Natural killer cell treated with Interleukin-12 subunit alpha and Interleukin-12 subunit beta and Interleukin-15 and Interleukin-18, amount 100 ng/mL, for 72 hours (primary cell): ENCODE results near the gene PABPN1L. TPM values are rescaled to one million over a fixed set of nuclear protein-coding genes. Genes with fewer than 3 reads are reported as not detected.

Source experiments
- ATAC-seq, 2 donors: fragments of 150-1000 bp; cut with Tn5 transposase in 1 of 2; sonication (Bioruptor Pico), chemical (Tn5 transposase) in 1 of 2; 2 replicates each; pipeline ENCODE4 v1.10.0; 2021
- DNase-seq: peaks from one replicate; pipeline ENCODE4 v3.0.0; 2022; ENCODE audit warnings: low spot score
- H3K27ac Mint-ChIP-seq, 2 donors: 1 replicate in 1 of 2; 2 replicates in 1 of 2; pipeline ENCODE4 v1.8.0; 2022; ENCODE audit warnings: mixed read lengths in 2 of 2, mild to moderate bottlenecking in 1 of 2, moderate library complexity in 1 of 2
- H3K27me3 Mint-ChIP-seq, 2 donors: 1 replicate in 1 of 2; 2 replicates in 1 of 2; pipeline ENCODE4 v1.8.0; 2022; ENCODE audit warnings: mixed read lengths in 2 of 2
- H3K36me3 Mint-ChIP-seq: one replicate; pipeline ENCODE4 v1.8.0; 2022; ENCODE audit warnings: mixed read lengths
- H3K4me1 Mint-ChIP-seq, 2 donors: 1 replicate in 1 of 2; 2 replicates in 1 of 2; pipeline ENCODE4 v1.8.0; 2022; ENCODE audit warnings: low read depth in 2 of 2, mixed read lengths in 2 of 2, mild to moderate bottlenecking in 1 of 2
- H3K4me3 Mint-ChIP-seq: one replicate; pipeline ENCODE4 v1.8.0; 2022; ENCODE audit warnings: mixed read lengths
- H3K9me3 Mint-ChIP-seq: 2 replicates; pipeline ENCODE4 v1.8.0; 2022; ENCODE audit warnings: mixed read lengths
- total RNA-seq, 2 donors: library from RNA; stranded (reverse); gene quantifications; one replicate each; pipeline ENCODE4 v1.2.3, GENCODE V29; 2022

The PABPN1L gene
- total RNA-seq, 2 donors from 2014 or later: not detected

GRCh38 chr16:88883946-88884345 is 17.5 kb upstream of the PABPN1L start:
- H3K9me3 Mint-ChIP-seq: no peaks in the 10 kb centered on the region
- peaks cover 0 to 5% of the 10 kb centered on the region in 2 donors for H3K4me1 Mint-ChIP-seq
- ATAC-seq: no peak
- H3K4me3 Mint-ChIP-seq: no peak overlapping the region
- no peaks in the 10 kb centered on the region for H3K36me3 Mint-ChIP-seq
- H3K27me3 Mint-ChIP-seq: no peaks in the 10 kb centered on the region
- no peak for DNase-seq
- no peak overlapping the region for H3K27ac Mint-ChIP-seq

- Mint-ChIP-seq H3K4me3 (no peak overlapping the region), H3K4me1 (peaks cover 0 to 5% of the 10 kb centered on the region in 2 donors), H3K36me3 (no peaks in the 10 kb centered on the region), H3K27me3 (no peaks in the 10 kb centered on the region), H3K9me3 (no peaks in the 10 kb centered on the region), H3K27ac (no peak overlapping the region)
- DNase-seq: no peak
- ATAC-seq: no peak
Observed at GRCh38 chr16:88883117-88883895, 16.8 kb upstream of the PABPN1L start.

- Mint-ChIP-seq H3K4me3 (no peak overlapping the region), H3K9me3 (no peaks in the 10 kb centered on the region), H3K36me3 (no peaks in the 10 kb centered on the region), H3K27me3 (no peaks in the 10 kb centered on the region), H3K27ac (no peak overlapping the region), H3K4me1 (peaks cover 0 to 5% of the 10 kb centered on the region in 2 donors)
- ATAC-seq (no peak), DNase-seq (no peak)
Observed at GRCh38 chr16:88882358-88883030, 16.0 kb upstream of the PABPN1L start.

- no peak overlapping the region for H3K27ac Mint-ChIP-seq
- H3K4me1 Mint-ChIP-seq: peaks cover 0 to 5% of the 10 kb centered on the region in 2 donors
- no peaks in the 10 kb centered on the region for H3K27me3 Mint-ChIP-seq
- H3K9me3 Mint-ChIP-seq: no peaks in the 10 kb centered on the region
- ATAC-seq (no peak), DNase-seq (no peak)
- no peak overlapping the region for H3K4me3 Mint-ChIP-seq
- no peaks in the 10 kb centered on the region for H3K36me3 Mint-ChIP-seq
Observed at GRCh38 chr16:88881675-88882357, 15.4 kb upstream of the PABPN1L start.

- H3K4me1 Mint-ChIP-seq: peaks cover 0 to 5% of the 10 kb centered on the region in 2 donors
- ATAC-seq (no peak), DNase-seq (no peak)
- H3K36me3 Mint-ChIP-seq: no peaks in the 10 kb centered on the region
- no peaks in the 10 kb centered on the region for H3K9me3 Mint-ChIP-seq
- H3K27ac Mint-ChIP-seq: no peak overlapping the region
- H3K27me3 Mint-ChIP-seq: no peaks in the 10 kb centered on the region
- no peak overlapping the region for H3K4me3 Mint-ChIP-seq
Observed at GRCh38 chr16:88881007-88881615, 14.7 kb upstream of the PABPN1L start.

GRCh38 chr16:88880226-88881006 is 14.0 kb upstream of the PABPN1L start:
- no peak overlapping the region for H3K4me3 Mint-ChIP-seq
- DNase-seq: no peak
- no peak overlapping the region for H3K27ac Mint-ChIP-seq
- H3K27me3 Mint-ChIP-seq: no peaks in the 10 kb centered on the region
- no peak for ATAC-seq
- no peaks in the 10 kb centered on the region for H3K9me3 Mint-ChIP-seq
- H3K4me1 Mint-ChIP-seq: peaks cover 0 to 5% of the 10 kb centered on the region in 2 donors
- H3K36me3 Mint-ChIP-seq: no peaks in the 10 kb centered on the region

- peaks cover 0 to 5% of the 10 kb centered on the region in 2 donors for H3K4me1 Mint-ChIP-seq
- no peaks in the 10 kb centered on the region for H3K27me3 Mint-ChIP-seq
- DNase-seq: no peak
- H3K9me3 Mint-ChIP-seq: no peaks in the 10 kb centered on the region
- no peaks in the 10 kb centered on the region for H3K36me3 Mint-ChIP-seq
- H3K4me3 Mint-ChIP-seq: no peak overlapping the region
- no peak overlapping the region for H3K27ac Mint-ChIP-seq
- no peak for ATAC-seq
Observed at GRCh38 chr16:88879788-88880055, 13.3 kb upstream of the PABPN1L start.

GRCh38 chr16:88878967-88879787 is 12.7 kb upstream of the PABPN1L start:
- Mint-ChIP-seq H3K27ac (no peak overlapping the region), H3K4me1 (peaks cover 0 to 5% of the 10 kb centered on the region in 2 donors), H3K27me3 (no peaks in the 10 kb centered on the region), H3K4me3 (no peak overlapping the region), H3K9me3 (no peaks in the 10 kb centered on the region), H3K36me3 (no peaks in the 10 kb centered on the region)
- no peak for DNase-seq
- no peak for ATAC-seq

- Mint-ChIP-seq H3K4me3 (no peak overlapping the region), H3K27me3 (no peaks in the 10 kb centered on the region), H3K27ac (no peak overlapping the region), H3K36me3 (no peaks in the 10 kb centered on the region), H3K4me1 (peaks cover 0 to 5% of the 10 kb centered on the region in 2 donors), H3K9me3 (no peaks in the 10 kb centered on the region)
- DNase-seq: no peak
- no peak for ATAC-seq
Observed at GRCh38 chr16:88878356-88878755, 11.9 kb upstream of the PABPN1L start.

GRCh38 chr16:88877564-88878289 is 11.3 kb upstream of the PABPN1L start:
- H3K4me1 Mint-ChIP-seq: peaks cover 0 to 5% of the 10 kb centered on the region in 2 donors
- H3K27me3 Mint-ChIP-seq: no peaks in the 10 kb centered on the region
- no peak for DNase-seq
- H3K4me3 Mint-ChIP-seq: no peak overlapping the region
- ATAC-seq: no peak
- no peaks in the 10 kb centered on the region for H3K9me3 Mint-ChIP-seq
- no peak overlapping the region for H3K27ac Mint-ChIP-seq
- H3K36me3 Mint-ChIP-seq: no peaks in the 10 kb centered on the region

- DNase-seq: no peak
- Mint-ChIP-seq H3K27ac (no peak overlapping the region), H3K4me3 (no peak overlapping the region)
Observed at GRCh38 chr16:88876942-88877526, 10.6 kb upstream of the PABPN1L start.

GRCh38 chr16:88875703-88876234 is 9.3 kb upstream of the PABPN1L start:
- Mint-ChIP-seq H3K27me3 (peaks cover 0 to 5% of the 10 kb centered on the region in 2 donors), H3K4me3 (no peak overlapping the region), H3K27ac (no peak overlapping the region), H3K36me3 (no peaks in the 10 kb centered on the region), H3K4me1 (peaks cover 0 to 4% of the 10 kb centered on the region in 2 donors), H3K9me3 (no peaks in the 10 kb centered on the region)
- ATAC-seq (no peak), DNase-seq (no peak)

More at GRCh38 chr16:88876942-88877526, 10.6 kb upstream of the PABPN1L start:
- Mint-ChIP-seq H3K36me3 (no peaks in the 10 kb centered on the region), H3K9me3 (no peaks in the 10 kb centered on the region), H3K4me1 (no peaks in the 10 kb centered on the region), H3K27me3 (peaks cover 0 to 2% of the 10 kb centered on the region in 2 donors)
- no peak for ATAC-seq
